ENCODE results near the gene TRIM24. TPM values are rescaled to one million over a fixed set of nuclear protein-coding genes. Genes with fewer than 3 reads are reported as not detected.

Gene TRIM24
- total RNA-seq, 2 experiments from 2014 or later, result 14.2 to 18.9 TPM

GRCh38 chr7:138502023-138502767 lies 42.1 kb downstream of the TRIM24 start:
- POLR2A ChIA-PET, result no interaction called here
- CTCF ChIA-PET, result interaction anchor here (0.7 to 1.2 kb wide), 4 partner anchors 12 to 108 kb away, joined by 3 to 6 read pairs (median 3); no protein-coding TSS in a partner anchor
- H3K4me3 Mint-ChIP-seq, result no peak overlapping the region
- H3K9me3 Mint-ChIP-seq (ENCODE audit: low read depth), result peaks cover 4% of the 10 kb centered on the region
- H3K4me1 Mint-ChIP-seq, result peaks cover 29% of the 10 kb centered on the region
- ATAC-seq (no peak), DNase-seq (no peak)
- intact Hi-C loops (cut with DNase I, micrococcal nuclease), result no loop called here
- no peak overlapping the region for H3K27ac Mint-ChIP-seq
- no peaks in the 10 kb centered on the region for H3K27me3 Mint-ChIP-seq
- peaks cover 38% of the 10 kb centered on the region for H3K36me3 Mint-ChIP-seq (ENCODE audit: low read depth)

- peaks cover 7% of the 10 kb centered on the region for H3K9me3 Mint-ChIP-seq (ENCODE audit: low read depth)
- H3K27me3 Mint-ChIP-seq, result no peaks in the 10 kb centered on the region
- ChIA-PET POLR2A (no interaction called here), CTCF (interaction anchor here (0.6 to 0.9 kb wide), 4 partner anchors 14 to 472 kb away, joined by 3 read pairs; no protein-coding TSS in a partner anchor)
- intact Hi-C loops (cut with DNase I, micrococcal nuclease), result no loop called here
- peaks cover 45% of the 10 kb centered on the region for H3K36me3 Mint-ChIP-seq (ENCODE audit: low read depth)
- H3K4me3 Mint-ChIP-seq, result no peak overlapping the region
- ATAC-seq (no peak), DNase-seq (no peak)
- H3K4me1 Mint-ChIP-seq, result peaks cover 30% of the 10 kb centered on the region
- H3K27ac Mint-ChIP-seq, result no peak overlapping the region
Observed at GRCh38 chr7:138505361-138505873, 45.4 kb downstream of the TRIM24 start.

GRCh38 chr7:138506764-138507163 lies 46.7 kb downstream of the TRIM24 start:
- peaks cover 28% of the 10 kb centered on the region for H3K4me1 Mint-ChIP-seq
- DNase-seq, result no peak
- H3K27ac Mint-ChIP-seq, result no peak overlapping the region
- peaks cover 55% of the 10 kb centered on the region for H3K36me3 Mint-ChIP-seq (ENCODE audit: low read depth)
- ChIA-PET POLR2A (no interaction called here), CTCF (no interaction called here)
- ATAC-seq, result no peak
- intact Hi-C loops (cut with DNase I, micrococcal nuclease), result no loop called here
- no peaks in the 10 kb centered on the region for H3K27me3 Mint-ChIP-seq
- H3K9me3 Mint-ChIP-seq (ENCODE audit: low read depth), result peaks cover 10% of the 10 kb centered on the region
- H3K4me3 Mint-ChIP-seq, result no peak overlapping the region

- ATAC-seq, result no peak
- Mint-ChIP-seq H3K4me1 (peaks cover 26% of the 10 kb centered on the region), H3K27me3 (no peaks in the 10 kb centered on the region), H3K36me3 (ENCODE audit: low read depth) (peaks cover 70% of the 10 kb centered on the region), H3K27ac (no peak overlapping the region), H3K4me3 (no peak overlapping the region), H3K9me3 (ENCODE audit: low read depth) (peaks cover 10% of the 10 kb centered on the region)
- POLR2A ChIA-PET, result no interaction called here
- intact Hi-C loops (cut with DNase I, micrococcal nuclease), result no loop called here
- no peak for DNase-seq
- CTCF ChIA-PET, result no interaction called here
Observed at GRCh38 chr7:138510003-138510402, 49.9 kb downstream of the TRIM24 start.

- intact Hi-C loops (cut with DNase I, micrococcal nuclease), result no loop called here
- no peak overlapping the region for H3K27ac Mint-ChIP-seq
- peaks cover 66% of the 10 kb centered on the region for H3K36me3 Mint-ChIP-seq (ENCODE audit: low read depth)
- ChIA-PET CTCF (interaction anchor here (0.9 kb wide), 1 partner anchor 229 kb away, joined by 3 read pairs; no protein-coding TSS in a partner anchor), POLR2A (no interaction called here)
- peaks cover 10% of the 10 kb centered on the region for H3K4me1 Mint-ChIP-seq
- no peak for ATAC-seq
- DNase-seq, result no peak
- H3K9me3 Mint-ChIP-seq (ENCODE audit: low read depth), result peaks cover 6% of the 10 kb centered on the region
- no peak overlapping the region for H3K4me3 Mint-ChIP-seq
- H3K27me3 Mint-ChIP-seq, result no peaks in the 10 kb centered on the region
Observed at GRCh38 chr7:138512092-138512858, 52.2 kb downstream of the TRIM24 start.

- DNase-seq, result no peak
- Mint-ChIP-seq H3K9me3 (ENCODE audit: low read depth) (peaks cover 6% of the 10 kb centered on the region), H3K36me3 (ENCODE audit: low read depth) (peaks cover 68% of the 10 kb centered on the region), H3K4me1 (peaks cover 10% of the 10 kb centered on the region), H3K27ac (no peak overlapping the region), H3K4me3 (no peak overlapping the region), H3K27me3 (no peaks in the 10 kb centered on the region)
- POLR2A ChIA-PET, result no interaction called here
- ATAC-seq, result no peak
- CTCF ChIA-PET, result interaction anchor here (0.9 kb wide), 1 partner anchor 228 kb away, joined by 3 read pairs; no protein-coding TSS in a partner anchor
- intact Hi-C loops (cut with DNase I, micrococcal nuclease), result no loop called here
Observed at GRCh38 chr7:138512885-138513284, 52.8 kb downstream of the TRIM24 start.

GRCh38 chr7:138513344-138513871 lies 53.3 kb downstream of the TRIM24 start:
- Mint-ChIP-seq H3K27ac (no peak overlapping the region), H3K4me3 (no peak overlapping the region), H3K4me1 (peaks cover 6% of the 10 kb centered on the region), H3K27me3 (no peaks in the 10 kb centered on the region), H3K9me3 (ENCODE audit: low read depth) (peaks cover 6% of the 10 kb centered on the region), H3K36me3 (ENCODE audit: low read depth) (peaks cover 63% of the 10 kb centered on the region)
- ChIA-PET POLR2A (no interaction called here), CTCF (interaction anchor here (0.7 kb wide), 1 partner anchor 12 kb away, joined by 3 read pairs; no protein-coding TSS in a partner anchor)
- no peak for DNase-seq
- intact Hi-C loops (cut with DNase I, micrococcal nuclease), result no loop called here
- no peak for ATAC-seq

- H3K27me3 Mint-ChIP-seq, result no peaks in the 10 kb centered on the region
Observed at GRCh38 chr7:138514044-138514443, 54.0 kb downstream of the TRIM24 start.

GRCh38 chr7:138515001-138515528 lies 55.0 kb downstream of the TRIM24 start:
- ChIA-PET POLR2A (no interaction called here), CTCF (no interaction called here)
- peaks cover 3% of the 10 kb centered on the region for H3K4me1 Mint-ChIP-seq
- H3K4me3 Mint-ChIP-seq, result no peak overlapping the region
- intact Hi-C loops (cut with DNase I, micrococcal nuclease), result no loop called here
- H3K36me3 Mint-ChIP-seq (ENCODE audit: low read depth), result peaks cover 69% of the 10 kb centered on the region
- no peaks in the 10 kb centered on the region for H3K27me3 Mint-ChIP-seq
- no peak overlapping the region for H3K27ac Mint-ChIP-seq
- peaks cover 3% of the 10 kb centered on the region for H3K9me3 Mint-ChIP-seq (ENCODE audit: low read depth)
- DNase-seq (no peak), ATAC-seq (no peak)

More at GRCh38 chr7:138514044-138514443, 54.0 kb downstream of the TRIM24 start:
- ChIA-PET POLR2A (no interaction called here), CTCF (interaction anchor here (0.7 kb wide), 1 partner anchor 13 kb away, joined by 3 read pairs; no protein-coding TSS in a partner anchor)
- H3K4me1 Mint-ChIP-seq, result peaks cover 5% of the 10 kb centered on the region
- H3K36me3 Mint-ChIP-seq (ENCODE audit: low read depth), result peaks cover 64% of the 10 kb centered on the region
- intact Hi-C loops (cut with DNase I, micrococcal nuclease), result no loop called here
- no peak overlapping the region for H3K4me3 Mint-ChIP-seq
- ATAC-seq (no peak), DNase-seq (no peak)
- H3K27ac Mint-ChIP-seq, result no peak overlapping the region
- H3K9me3 Mint-ChIP-seq (ENCODE audit: low read depth), result peaks cover 6% of the 10 kb centered on the region

GRCh38 chr7:138519061-138519798 lies 59.2 kb downstream of the TRIM24 start:
- Mint-ChIP-seq H3K27me3 (no peaks in the 10 kb centered on the region), H3K4me1 (peaks cover 3% of the 10 kb centered on the region), H3K36me3 (ENCODE audit: low read depth) (peaks cover 75% of the 10 kb centered on the region), H3K4me3 (no peak overlapping the region), H3K9me3 (ENCODE audit: low read depth) (peaks cover 9% of the 10 kb centered on the region), H3K27ac (no peak overlapping the region)
- CTCF ChIA-PET, result interaction anchor here (0.7 kb wide), 1 partner anchor 14 kb away, joined by 3 read pairs; no protein-coding TSS in a partner anchor
- no peak for ATAC-seq
- no peak for DNase-seq
- POLR2A ChIA-PET, result no interaction called here
- intact Hi-C loops (cut with DNase I, micrococcal nuclease), result no loop called here

- H3K36me3 Mint-ChIP-seq (ENCODE audit: low read depth), result peaks cover 70% of the 10 kb centered on the region
- intact Hi-C loops (cut with DNase I, micrococcal nuclease), result no loop called here
- H3K27ac Mint-ChIP-seq, result no peak overlapping the region
- POLR2A ChIA-PET, result no interaction called here
- peaks cover 12% of the 10 kb centered on the region for H3K9me3 Mint-ChIP-seq (ENCODE audit: low read depth)
- H3K4me3 Mint-ChIP-seq, result no peak overlapping the region
- no peaks in the 10 kb centered on the region for H3K4me1 Mint-ChIP-seq
- ATAC-seq (no peak), DNase-seq (no peak)
- H3K27me3 Mint-ChIP-seq, result no peaks in the 10 kb centered on the region
- CTCF ChIA-PET, result no interaction called here
Observed at GRCh38 chr7:138520742-138521141, 60.7 kb downstream of the TRIM24 start.
